Measurements from ENCODE around the gene SLC52A3. TPM values are rescaled to one million over a fixed set of nuclear protein-coding genes. Genes with fewer than 3 reads are reported as not detected.

The SLC52A3 gene
- total RNA-seq, 2 experiments from 2014 or later: not detected

- Mint-ChIP-seq H3K36me3 (ENCODE audit: low read depth) (no peaks in the 10 kb centered on the region), H3K27ac (no peak overlapping the region), H3K9me3 (no peaks in the 10 kb centered on the region), H3K4me3 (no peak overlapping the region), H3K27me3 (peaks cover 1% of the 10 kb centered on the region), H3K4me1 (ENCODE audit: low read depth) (peaks cover 7% of the 10 kb centered on the region)
- intact Hi-C loops (cut with micrococcal nuclease): no loop called here
- TF ChIP-seq CTCF (IDR thresholded peaks at IDR 0.05): no peak
- POLR2A ChIA-PET: no interaction called here
- CTCF ChIA-PET: interaction anchor here (1.5 kb wide), 1 partner anchor 13 kb away, joined by 4 read pairs; no protein-coding TSS in a partner anchor
- ATAC-seq (no peak), DNase-seq (no peak)
Measured at GRCh38 chr20:752291-752690, 16.0 kb downstream of the SLC52A3 start.

- no peak for TF ChIP-seq CTCF (IDR thresholded peaks at IDR 0.05)
- no peak overlapping the region for H3K4me3 Mint-ChIP-seq
Measured at GRCh38 chr20:751761-752160, 16.5 kb downstream of the SLC52A3 start.

GRCh38 chr20:750801-751200 is 17.5 kb downstream of the SLC52A3 start:
- peaks cover 6% of the 10 kb centered on the region for H3K4me1 Mint-ChIP-seq (ENCODE audit: low read depth)
- no peak for TF ChIP-seq CTCF (IDR thresholded peaks at IDR 0.05)
- no peak for ATAC-seq
- intact Hi-C loops (cut with micrococcal nuclease): no loop called here
- no peaks in the 10 kb centered on the region for H3K36me3 Mint-ChIP-seq (ENCODE audit: low read depth)
- ChIA-PET POLR2A (no interaction called here), CTCF (interaction anchor here (1.5 to 1.6 kb wide), 2 partner anchors 10 to 12 kb away, joined by 4 read pairs; no protein-coding TSS in a partner anchor)
- H3K9me3 Mint-ChIP-seq: peaks cover 4% of the 10 kb centered on the region
- H3K4me3 Mint-ChIP-seq: no peak overlapping the region
- H3K27me3 Mint-ChIP-seq: peaks cover 1% of the 10 kb centered on the region
- no peak overlapping the region for H3K27ac Mint-ChIP-seq
- no peak for DNase-seq

More at GRCh38 chr20:751761-752160, 16.5 kb downstream of the SLC52A3 start:
- DNase-seq (no peak), ATAC-seq (no peak)
- POLR2A ChIA-PET: no interaction called here
- no peak overlapping the region for H3K27ac Mint-ChIP-seq
- no peaks in the 10 kb centered on the region for H3K36me3 Mint-ChIP-seq (ENCODE audit: low read depth)
- no peaks in the 10 kb centered on the region for H3K9me3 Mint-ChIP-seq
- intact Hi-C loops (cut with micrococcal nuclease): no loop called here
- CTCF ChIA-PET: interaction anchor here (1.5 kb wide), 1 partner anchor 13 kb away, joined by 4 read pairs; no protein-coding TSS in a partner anchor
- peaks cover 7% of the 10 kb centered on the region for H3K4me1 Mint-ChIP-seq (ENCODE audit: low read depth)
- H3K27me3 Mint-ChIP-seq: peaks cover 1% of the 10 kb centered on the region

- POLR2A ChIA-PET: no interaction called here
- ATAC-seq: no peak
- Mint-ChIP-seq H3K4me1 (ENCODE audit: low read depth) (no peaks in the 10 kb centered on the region), H3K27me3 (peaks cover 5% of the 10 kb centered on the region), H3K9me3 (peaks cover 15% of the 10 kb centered on the region), H3K4me3 (no peak overlapping the region), H3K27ac (no peak overlapping the region), H3K36me3 (ENCODE audit: low read depth) (peaks cover 3% of the 10 kb centered on the region)
- intact Hi-C loops (cut with micrococcal nuclease): no loop called here
- CTCF ChIA-PET: no interaction called here
- TF ChIP-seq CTCF (IDR thresholded peaks at IDR 0.05): no peak
- no peak for DNase-seq
Measured at GRCh38 chr20:745683-746301, 22.5 kb downstream of the SLC52A3 start.

GRCh38 chr20:742156-742555 is 26.1 kb downstream of the SLC52A3 start:
- intact Hi-C loops (cut with micrococcal nuclease): no loop called here
- no peak overlapping the region for H3K27ac Mint-ChIP-seq
- H3K36me3 Mint-ChIP-seq (ENCODE audit: low read depth): peaks cover 3% of the 10 kb centered on the region
- H3K9me3 Mint-ChIP-seq: peaks cover 15% of the 10 kb centered on the region
- CTCF ChIA-PET: interaction anchor here (1.4 kb wide), 1 partner anchor 26 kb away, joined by 4 read pairs; the partner anchor contains the start of gene SLC52A3
- TF ChIP-seq CTCF (IDR thresholded peaks at IDR 0.05): no peak
- POLR2A ChIA-PET: no interaction called here
- peaks cover 4% of the 10 kb centered on the region for H3K27me3 Mint-ChIP-seq
- no peaks in the 10 kb centered on the region for H3K4me1 Mint-ChIP-seq (ENCODE audit: low read depth)
- ATAC-seq (no peak), DNase-seq (no peak)
- no peak overlapping the region for H3K4me3 Mint-ChIP-seq
